Activated CD4-positive, alpha-beta T cell treated with anti-CD3 and anti-CD28 coated beads, Interleukin-2, amount 10 ng/mL, durations not matched to agents 7 days and 5 days (primary cell): Measurements from ENCODE around the gene HLCS. TPM values are rescaled to one million over a fixed set of nuclear protein-coding genes. Genes with fewer than 3 reads are reported as not detected.

Experiments
- CTCF ChIA-PET: fragments of 350-600 bp; sonication (Branson Sonifier 250); formaldehyde crosslinking; loops from one replicate; lab custom pipeline; 2021; ENCODE audit warnings: antibody characterized with exemption; lab: Charles Lee
- POLR2A ChIA-PET: fragments of 350-600 bp; sonication (Branson Sonifier 250); formaldehyde crosslinking; loops from one replicate; lab custom pipeline; 2021; ENCODE audit warnings: antibody characterized with exemption; lab: Charles Lee
- DNase-seq: peaks from one replicate; pipeline ENCODE4 v3.0.0-alpha.2; 2020
- H3K27ac Mint-ChIP-seq: one replicate; pipeline ENCODE4 v1.8.0; 2021; ENCODE audit warnings: mild to moderate bottlenecking, moderate library complexity, mixed read lengths
- H3K27me3 Mint-ChIP-seq: one replicate; pipeline ENCODE4 v1.8.0; 2021; ENCODE audit warnings: mixed read lengths
- H3K36me3 Mint-ChIP-seq: one replicate; pipeline ENCODE4 v1.8.0; 2021; ENCODE audit warnings: low read depth, mixed read lengths
- H3K4me1 Mint-ChIP-seq: one replicate; pipeline ENCODE4 v1.8.0; 2021; ENCODE audit warnings: mixed read lengths
- H3K4me3 Mint-ChIP-seq: one replicate; pipeline ENCODE4 v1.8.0; 2021; ENCODE audit warnings: mild to moderate bottlenecking, moderate library complexity, mixed read lengths
- H3K9me3 Mint-ChIP-seq: one replicate; pipeline ENCODE4 v1.8.0; 2021; ENCODE audit warnings: mixed read lengths
- total RNA-seq, 2 experiments: library from RNA; stranded (reverse); gene quantifications; one replicate each; pipeline ENCODE4 v1.2.3, GENCODE V29; 2021

The HLCS gene
- total RNA-seq, 2 experiments from 2014 or later, result 15.8 to 15.9 TPM

GRCh38 chr21:36852293-36852692 is 114.2 kb downstream of the HLCS start:
- POLR2A ChIA-PET, result no interaction called here
- Mint-ChIP-seq H3K36me3 (no peaks in the 10 kb centered on the region), H3K9me3 (no peaks in the 10 kb centered on the region), H3K4me1 (peaks cover 11% of the 10 kb centered on the region), H3K27me3 (no peaks in the 10 kb centered on the region), H3K4me3 (no peak overlapping the region), H3K27ac (no peak overlapping the region)
- CTCF ChIA-PET, result no interaction called here
- no peak for DNase-seq

DNA sequence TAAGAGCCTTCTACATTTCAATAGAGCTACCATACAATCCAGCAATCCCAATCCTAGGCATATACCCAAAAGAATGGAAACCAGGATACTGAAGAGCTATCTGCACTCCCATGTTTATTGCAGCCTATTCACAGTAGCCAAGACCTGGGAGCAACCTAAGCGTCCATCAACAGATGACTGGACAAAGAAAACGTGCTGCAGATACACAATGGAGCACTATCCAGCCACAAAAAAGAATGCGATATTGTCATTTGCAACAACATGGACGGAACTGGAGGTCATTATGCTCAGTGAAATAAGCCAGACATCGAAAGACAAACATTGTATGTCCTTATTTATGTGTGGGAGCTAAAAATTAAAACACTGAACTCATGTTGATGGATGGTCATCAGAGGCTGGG is 115.3 kb downstream of the HLCS start:
- DNase-seq, result no peak
- Mint-ChIP-seq H3K27me3 (no peaks in the 10 kb centered on the region), H3K36me3 (no peaks in the 10 kb centered on the region), H3K9me3 (no peaks in the 10 kb centered on the region), H3K4me1 (peaks cover 11% of the 10 kb centered on the region), H3K4me3 (no peak overlapping the region), H3K27ac (no peak overlapping the region)
- ChIA-PET POLR2A (no interaction called here), CTCF (interaction anchor here (0.6 to 1.1 kb wide), 2 partner anchors 13 to 47 kb away, joined by 3 to 4 read pairs; no protein-coding TSS in a partner anchor)

DNA sequence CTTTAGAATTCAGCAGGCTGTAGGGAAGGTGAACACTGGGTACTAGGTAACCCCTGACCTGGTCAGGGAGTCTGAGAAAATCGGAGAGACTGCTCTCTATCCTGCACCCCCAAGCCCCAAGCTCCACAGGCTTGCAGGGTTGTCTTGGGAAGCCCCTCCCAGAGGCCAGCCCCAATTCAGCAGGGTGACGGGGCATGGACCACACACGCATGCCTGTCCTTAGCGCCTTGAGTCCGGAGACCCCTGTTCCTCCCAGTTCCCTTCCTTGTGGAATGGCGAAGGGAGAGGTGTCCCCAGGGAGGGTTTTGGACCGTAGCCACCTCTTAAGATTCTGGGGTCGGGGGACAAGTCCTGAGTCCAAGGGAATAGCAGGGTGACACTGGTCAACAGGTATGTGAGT is 116.1 kb downstream of the HLCS start:
- H3K36me3 Mint-ChIP-seq, result no peaks in the 10 kb centered on the region
- H3K9me3 Mint-ChIP-seq, result no peaks in the 10 kb centered on the region
- H3K27ac Mint-ChIP-seq, result no peak overlapping the region
- POLR2A ChIA-PET, result no interaction called here
- CTCF ChIA-PET, result interaction anchor here (0.6 to 1.1 kb wide), 2 partner anchors 12 to 48 kb away, joined by 3 to 4 read pairs; no protein-coding TSS in a partner anchor
- no peak overlapping the region for H3K4me3 Mint-ChIP-seq
- no peaks in the 10 kb centered on the region for H3K27me3 Mint-ChIP-seq
- H3K4me1 Mint-ChIP-seq, result peaks cover 11% of the 10 kb centered on the region
- DNase-seq, result no peak

DNA sequence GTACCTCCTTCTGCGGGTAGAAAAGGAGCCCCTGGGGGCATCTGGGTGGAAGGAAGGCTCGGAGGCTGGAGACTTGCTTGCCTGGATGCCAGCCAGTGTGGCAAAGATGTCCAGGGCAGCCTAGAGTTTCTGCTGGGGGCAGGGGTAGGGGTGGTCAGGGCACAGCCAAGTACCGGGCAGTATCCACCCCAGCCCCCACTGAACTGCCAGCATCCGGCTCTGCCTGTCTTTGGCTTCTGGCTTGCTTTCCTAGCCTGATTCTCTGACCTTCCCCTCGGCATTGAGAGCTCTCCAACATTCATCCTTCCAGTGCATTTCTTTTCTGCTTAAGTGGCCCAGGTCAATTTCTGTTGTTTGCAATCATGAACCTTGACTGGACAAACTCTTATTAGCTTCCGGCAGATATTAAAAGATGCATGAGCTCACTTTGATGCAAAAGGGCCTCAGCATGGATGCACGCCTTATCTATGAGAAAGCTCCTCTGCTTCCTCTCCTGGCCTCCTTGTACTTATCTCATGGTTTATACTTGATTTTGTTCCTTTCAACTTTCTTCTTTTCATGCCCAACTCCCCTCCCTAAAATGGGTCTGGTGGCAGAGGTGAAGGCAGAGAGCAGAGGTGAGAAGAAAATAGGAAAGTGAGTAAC is 116.9 kb downstream of the HLCS start:
- no peak overlapping the region for H3K4me3 Mint-ChIP-seq
- no peaks in the 10 kb centered on the region for H3K27me3 Mint-ChIP-seq
- DNase-seq, result no peak
- H3K4me1 Mint-ChIP-seq, result peaks cover 11% of the 10 kb centered on the region
- H3K36me3 Mint-ChIP-seq, result no peaks in the 10 kb centered on the region
- CTCF ChIA-PET, result interaction anchor here (1.2 kb wide), 1 partner anchor 17 kb away, joined by 3 read pairs; no protein-coding TSS in a partner anchor
- peaks cover 2% of the 10 kb centered on the region for H3K9me3 Mint-ChIP-seq
- no peak overlapping the region for H3K27ac Mint-ChIP-seq
- POLR2A ChIA-PET, result no interaction called here

GRCh38 chr21:36848730-36849274 is 117.7 kb downstream of the HLCS start:
- no peak for DNase-seq
- H3K4me3 Mint-ChIP-seq, result no peak overlapping the region
- H3K36me3 Mint-ChIP-seq, result no peaks in the 10 kb centered on the region
- peaks cover 13% of the 10 kb centered on the region for H3K4me1 Mint-ChIP-seq
- no peak overlapping the region for H3K27ac Mint-ChIP-seq
- ChIA-PET CTCF (interaction anchor here (0.7 to 1.2 kb wide), 2 partner anchors 9 to 16 kb away, joined by 3 read pairs; no protein-coding TSS in a partner anchor), POLR2A (no interaction called here)
- peaks cover 2% of the 10 kb centered on the region for H3K9me3 Mint-ChIP-seq
- no peaks in the 10 kb centered on the region for H3K27me3 Mint-ChIP-seq

DNA sequence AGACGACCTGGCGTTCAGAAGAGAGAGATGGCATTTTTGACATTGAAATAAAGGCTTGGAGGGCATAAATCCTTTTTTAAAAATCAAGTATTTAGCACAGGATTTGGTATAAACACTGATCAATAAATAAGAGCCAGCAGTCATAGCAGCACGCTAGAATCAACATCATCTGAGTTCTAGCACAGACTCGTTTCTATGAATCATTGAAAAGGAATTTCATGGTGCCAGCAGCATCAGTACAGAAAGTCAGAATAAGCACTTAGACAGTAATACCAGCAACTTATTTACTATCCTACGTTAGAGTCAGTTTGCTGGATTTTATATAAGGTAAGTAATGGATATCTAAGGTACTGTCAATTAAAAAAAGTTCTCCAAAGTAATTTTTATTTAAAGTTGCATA is 119.3 kb downstream of the HLCS start:
- Mint-ChIP-seq H3K4me3 (no peak overlapping the region), H3K27me3 (no peaks in the 10 kb centered on the region), H3K9me3 (peaks cover 2% of the 10 kb centered on the region), H3K27ac (no peak overlapping the region), H3K4me1 (peaks cover 4% of the 10 kb centered on the region), H3K36me3 (no peaks in the 10 kb centered on the region)
- CTCF ChIA-PET, result no interaction called here
- no peak for DNase-seq
- POLR2A ChIA-PET, result no interaction called here

- peaks cover 2% of the 10 kb centered on the region for H3K9me3 Mint-ChIP-seq
- H3K36me3 Mint-ChIP-seq, result no peaks in the 10 kb centered on the region
- ChIA-PET POLR2A (no interaction called here), CTCF (no interaction called here)
- H3K27ac Mint-ChIP-seq, result no peak overlapping the region
- no peak overlapping the region for H3K4me3 Mint-ChIP-seq
- H3K4me1 Mint-ChIP-seq, result peaks cover 4% of the 10 kb centered on the region
- no peak for DNase-seq
- H3K27me3 Mint-ChIP-seq, result no peaks in the 10 kb centered on the region
These were observed 119.8 kb downstream of the HLCS start for GRCh38 chr21:36846631-36847030.

GRCh38 chr21:36845790-36846189 is 120.7 kb downstream of the HLCS start:
- no peak overlapping the region for H3K4me3 Mint-ChIP-seq
- H3K27me3 Mint-ChIP-seq, result no peaks in the 10 kb centered on the region
- DNase-seq, result no peak
- ChIA-PET CTCF (no interaction called here), POLR2A (no interaction called here)
- H3K36me3 Mint-ChIP-seq, result no peaks in the 10 kb centered on the region
- no peak overlapping the region for H3K27ac Mint-ChIP-seq
- H3K9me3 Mint-ChIP-seq, result peaks cover 2% of the 10 kb centered on the region
- H3K4me1 Mint-ChIP-seq, result peaks cover 4% of the 10 kb centered on the region

GRCh38 chr21:36845070-36845469 is 121.4 kb downstream of the HLCS start:
- Mint-ChIP-seq H3K27ac (no peak overlapping the region), H3K9me3 (peaks cover 2% of the 10 kb centered on the region), H3K27me3 (no peaks in the 10 kb centered on the region), H3K4me1 (peaks cover 4% of the 10 kb centered on the region), H3K4me3 (no peak overlapping the region), H3K36me3 (no peaks in the 10 kb centered on the region)
- no peak for DNase-seq
- CTCF ChIA-PET, result no interaction called here
- POLR2A ChIA-PET, result no interaction called here

DNA sequence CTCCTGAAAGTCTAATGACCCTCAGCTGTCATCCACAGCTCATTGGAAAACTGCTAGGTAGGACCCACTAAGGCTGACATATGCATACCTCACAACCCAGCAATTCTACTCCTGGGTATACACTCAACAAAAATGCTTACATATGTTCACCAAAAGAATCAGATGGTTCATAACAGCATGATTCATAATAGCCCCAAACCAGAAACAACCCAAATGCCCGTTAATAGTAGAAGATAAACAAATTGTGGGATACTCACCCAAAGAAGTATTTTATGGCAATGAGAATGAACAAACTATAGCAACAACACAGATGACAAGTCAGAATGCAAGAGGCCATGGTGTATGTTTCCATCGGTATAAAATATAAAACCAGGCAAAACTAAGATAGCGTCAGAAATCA is 124.6 kb downstream of the HLCS start:
- CTCF ChIA-PET, result no interaction called here
- no peaks in the 10 kb centered on the region for H3K27me3 Mint-ChIP-seq
- H3K27ac Mint-ChIP-seq, result no peak overlapping the region
- peaks cover 2% of the 10 kb centered on the region for H3K9me3 Mint-ChIP-seq
- H3K4me3 Mint-ChIP-seq, result no peak overlapping the region
- POLR2A ChIA-PET, result no interaction called here
- H3K4me1 Mint-ChIP-seq, result peaks cover 4% of the 10 kb centered on the region
- H3K36me3 Mint-ChIP-seq, result no peaks in the 10 kb centered on the region
- DNase-seq, result no peak

DNA sequence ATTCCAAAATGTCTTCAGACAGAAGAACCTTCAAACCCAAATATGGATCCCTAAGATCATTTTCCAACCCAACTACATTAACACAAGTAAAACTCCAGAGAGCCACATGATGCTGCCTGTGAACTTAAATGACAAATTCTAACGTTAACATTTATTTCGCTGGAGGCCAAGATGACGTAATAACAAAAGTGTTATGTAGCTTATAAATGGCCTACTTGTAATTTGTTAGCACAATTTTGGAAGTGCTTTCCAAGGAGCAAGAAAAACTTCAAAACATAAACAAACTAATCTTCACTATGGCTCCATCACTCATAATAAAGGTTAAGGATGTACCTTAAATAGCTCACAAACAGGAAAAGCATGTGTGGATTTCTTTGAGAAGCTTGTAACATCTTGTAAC is 126.7 kb downstream of the HLCS start:
- Mint-ChIP-seq H3K4me1 (peaks cover 4% of the 10 kb centered on the region), H3K27ac (no peak overlapping the region), H3K9me3 (peaks cover 2% of the 10 kb centered on the region), H3K36me3 (no peaks in the 10 kb centered on the region), H3K4me3 (no peak overlapping the region), H3K27me3 (no peaks in the 10 kb centered on the region)
- DNase-seq, result no peak
- POLR2A ChIA-PET, result no interaction called here
- CTCF ChIA-PET, result interaction anchor here (0.7 kb wide), 1 partner anchor 9 kb away, joined by 3 read pairs; no protein-coding TSS in a partner anchor

GRCh38 chr21:36839123-36839522 is 127.3 kb downstream of the HLCS start:
- ChIA-PET POLR2A (no interaction called here), CTCF (interaction anchor here (1.6 kb wide), 1 partner anchor 12 kb away, joined by 4 read pairs; no protein-coding TSS in a partner anchor)
- no peak for DNase-seq
- Mint-ChIP-seq H3K27me3 (no peaks in the 10 kb centered on the region), H3K4me3 (no peak overlapping the region), H3K36me3 (no peaks in the 10 kb centered on the region), H3K9me3 (no peaks in the 10 kb centered on the region), H3K4me1 (no peaks in the 10 kb centered on the region), H3K27ac (no peak overlapping the region)

GRCh38 chr21:36835383-36835795 is 131.1 kb downstream of the HLCS start:
- POLR2A ChIA-PET, result no interaction called here
- H3K27ac Mint-ChIP-seq, result no peak overlapping the region
- peaks cover 5% of the 10 kb centered on the region for H3K4me1 Mint-ChIP-seq
- no peak overlapping the region for H3K4me3 Mint-ChIP-seq
- CTCF ChIA-PET, result no interaction called here
- H3K9me3 Mint-ChIP-seq, result no peaks in the 10 kb centered on the region
- DNase-seq, result no peak
- no peaks in the 10 kb centered on the region for H3K36me3 Mint-ChIP-seq
- no peaks in the 10 kb centered on the region for H3K27me3 Mint-ChIP-seq
